H1 (cell line): ENCODE measurements around the gene NDUFAF8. TPM values are rescaled to one million over a fixed set of nuclear protein-coding genes. Genes with fewer than 3 reads are reported as not detected.

Source experiments
- CTCF ChIA-PET: fragments of 300-600 bp; sonication (Branson Sonifier 250); formaldehyde crosslinking; loops from one replicate; lab custom pipeline; 2021; ENCODE audit not compliant: partially characterized antibody; lab: Charles Lee
- POLR2A ChIA-PET: fragments of 300-600 bp; sonication (Branson Sonifier 250); formaldehyde crosslinking; loops from one replicate; lab custom pipeline; 2021; ENCODE audit warnings: inconsistent platforms; ENCODE audit not compliant: partially characterized antibody; lab: Charles Lee
- DNase-seq, 2 experiments: peaks; one replicate each; pipeline versions ENCODE4 v3.0.0 to v3.0.0-alpha.2; 2010 to 2022; ENCODE audit warnings: low spot score in 2 of 2, low read depth in 1 of 2, mixed read lengths in 1 of 2
- FAIRE-seq: peaks from 2 replicates; lab custom pipeline; 2011; peaks lifted over from hg19 to GRCh38; lab: Jason Lieb, UNC
- H2AFZ ChIP-seq: 2 replicates; pipeline ENCODE4 v1.8.1; 2012; ENCODE audit warnings: low read length, inconsistent platforms
- H2AK5ac ChIP-seq: 2 replicates; pipeline ENCODE4 v1.6.1; 2013; ENCODE audit warnings: low read depth, low read length
- H2BK120ac ChIP-seq: replicated peaks from 2 replicates; pipeline ENCODE3; 2013; ENCODE audit warnings: low read depth, low read length, inconsistent platforms
- H2BK12ac ChIP-seq: 2 replicates; pipeline ENCODE4 v1.6.1; 2013; ENCODE audit warnings: low read depth, low read length
- H2BK15ac ChIP-seq: 2 replicates; pipeline ENCODE4 v1.6.1; 2013; ENCODE audit warnings: low read length
- H2BK20ac ChIP-seq: 2 replicates; pipeline ENCODE4 v1.6.1; 2013; ENCODE audit warnings: low read length
- H2BK5ac ChIP-seq: 2 replicates; pipeline ENCODE4 v1.6.1; 2013; ENCODE audit warnings: low read depth, low read length
- H3K14ac ChIP-seq: 2 replicates; pipeline ENCODE4 v1.6.1; 2013; ENCODE audit warnings: inconsistent platforms; ENCODE audit not compliant: insufficient read length
- H3K18ac ChIP-seq: 2 replicates; pipeline ENCODE4 v1.6.1; 2013; ENCODE audit warnings: low read length; ENCODE audit errors: extremely low read depth
- H3K23ac ChIP-seq: 2 replicates; pipeline ENCODE4 v1.6.1; 2013; ENCODE audit warnings: inconsistent platforms; ENCODE audit not compliant: insufficient read length
- H3K23me2 ChIP-seq: 2 replicates; pipeline ENCODE4 v1.6.1; 2013; ENCODE audit warnings: low read depth, low read length
- H3K27ac ChIP-seq: 2 replicates; pipeline ENCODE4 v1.6.1; 2011; ENCODE audit warnings: low read depth, low read length, inconsistent platforms
- H3K27me3 ChIP-seq, 4 experiments: replicated peaks in 1 of 4; 1 replicate in 1 of 4; 2 replicates in 3 of 4; pipeline versions ENCODE4 v1.6.1 to v1.8.1; 2011 to 2013; ENCODE audit warnings: low read length in 3 of 4, mild to moderate bottlenecking in 3 of 4, inconsistent platforms in 2 of 4, mixed read lengths in 2 of 4, moderate library complexity in 1 of 4; ENCODE audit not compliant: control insufficient read depth in 3 of 4, insufficient read depth in 3 of 4; ENCODE audit errors: extremely low read depth in 1 of 4
- H3K36me3 ChIP-seq, 4 experiments: 2 replicates each; pipeline versions ENCODE4 v1.6.1 to v1.8.1; 2011 to 2013; ENCODE audit warnings: mild to moderate bottlenecking in 4 of 4, low read length in 3 of 4, moderate library complexity in 2 of 4, control low read depth in 1 of 4, inconsistent platforms in 1 of 4; ENCODE audit not compliant: insufficient read depth in 4 of 4, control insufficient read depth in 2 of 4
- H3K4ac ChIP-seq: replicated peaks from 2 replicates; pipeline ENCODE3; 2013; ENCODE audit warnings: low read length, low read depth, mixed read lengths, inconsistent platforms; ENCODE audit not compliant: insufficient read length
- H3K4me1 ChIP-seq, 4 experiments: replicated peaks in 1 of 4; 1 replicate in 1 of 4; 2 replicates in 3 of 4; pipeline versions ENCODE4 v1.6.1 to v1.8.1; 2011 to 2013; ENCODE audit warnings: low read length in 3 of 4, inconsistent platforms in 2 of 4, mixed read lengths in 1 of 4; ENCODE audit not compliant: insufficient read depth in 4 of 4, control insufficient read depth in 3 of 4
- H3K4me2 ChIP-seq, 2 experiments: 2 replicates each; pipeline versions ENCODE4 v1.6.1 to v1.8.1; 2011 to 2013; ENCODE audit warnings: low read depth in 2 of 2, low read length in 2 of 2, control low read depth in 1 of 2, inconsistent platforms in 1 of 2, mild to moderate bottlenecking in 1 of 2; ENCODE audit not compliant: insufficient read depth in 1 of 2
- H3K4me3 ChIP-seq, 4 experiments: fragments of 200-600, 300-600 bp in 1 of 4; sonication (generic), shearing (Covaris generic), sonication (Bioruptor Twin) in 1 of 4; 2 replicates each; pipeline versions ENCODE4 v1.5.1 to v1.8.1; 2011 to 2016; ENCODE audit warnings: low read length in 4 of 4, low read depth in 3 of 4, control low read depth in 2 of 4, inconsistent platforms in 2 of 4, mild to moderate bottlenecking in 2 of 4, mixed read lengths in 1 of 4, moderate library complexity in 1 of 4; ENCODE audit not compliant: insufficient read depth in 2 of 4; ENCODE audit errors: extremely low read depth in 1 of 4
- H3K56ac ChIP-seq: replicated peaks from 2 replicates; pipeline ENCODE3; 2013; ENCODE audit warnings: low read depth, mild to moderate bottlenecking, mixed read lengths, low read length, inconsistent platforms; ENCODE audit not compliant: insufficient read length
- H3K79me1 ChIP-seq: 2 replicates; pipeline ENCODE4 v1.6.1; 2013; ENCODE audit warnings: low read depth, low read length, control low read depth
- H3K79me2 ChIP-seq, 2 experiments: 2 replicates each; pipeline versions ENCODE4 v1.6.1 to v1.8.1; 2012 to 2013; ENCODE audit warnings: low read length in 2 of 2, mild to moderate bottlenecking in 2 of 2, inconsistent platforms in 1 of 2; ENCODE audit not compliant: insufficient read depth in 2 of 2, control insufficient read depth in 1 of 2
- H3K9ac ChIP-seq, 4 experiments: replicated peaks in 1 of 4; 1 replicate in 1 of 4; 2 replicates in 3 of 4; pipeline versions ENCODE4 v1.6.1 to v1.8.1; 2011 to 2013; ENCODE audit warnings: low read depth in 3 of 4, low read length in 3 of 4, control low read depth in 2 of 4, mild to moderate bottlenecking in 2 of 4, moderate library complexity in 2 of 4, inconsistent platforms in 1 of 4; ENCODE audit errors: extremely low read depth in 1 of 4
- H3K9me3 ChIP-seq, 2 experiments: 2 replicates each; pipeline versions ENCODE4 v1.6.1 to v1.8.1; 2012 to 2013; ENCODE audit warnings: mild to moderate bottlenecking in 2 of 2, moderate library complexity in 2 of 2, control low read depth in 1 of 2, inconsistent platforms in 1 of 2, low read depth in 1 of 2, low read length in 1 of 2, mixed read lengths in 1 of 2; ENCODE audit not compliant: insufficient read depth in 2 of 2
- H4K20me1 ChIP-seq, 2 experiments: replicated peaks in 1 of 2; 2 replicates each; pipeline versions ENCODE3 to v1.8.1; 2011 to 2013; ENCODE audit warnings: inconsistent platforms in 2 of 2, low read length in 2 of 2, mild to moderate bottlenecking in 1 of 2; ENCODE audit not compliant: insufficient read depth in 2 of 2, control insufficient read depth in 1 of 2
- H4K5ac ChIP-seq: 2 replicates; pipeline ENCODE4 v1.6.1; 2013; ENCODE audit warnings: low read length, low read depth, mixed read lengths, inconsistent platforms; ENCODE audit not compliant: insufficient read length
- H4K8ac ChIP-seq: 2 replicates; pipeline ENCODE4 v1.8.0; 2013; ENCODE audit warnings: mild to moderate bottlenecking, moderate library complexity, low read length, inconsistent platforms; ENCODE audit not compliant: insufficient read depth; ENCODE audit errors: extremely low read depth
- H4K91ac ChIP-seq: replicated peaks from 2 replicates; pipeline ENCODE3; 2013; ENCODE audit warnings: low read length, mixed read lengths, inconsistent platforms; ENCODE audit not compliant: insufficient read length
- CHD2 ChIP-seq: IDR thresholded peaks from 2 replicates; pipeline ENCODE4 v1.6.1; 2012; ENCODE audit warnings: low read length, improper control_type of control experiment
- POLR2A ChIP-seq, 2 experiments: IDR thresholded peaks; 1 replicate in 1 of 2; 2 replicates in 1 of 2; pipeline ENCODE4 v1.6.1; 2011; ENCODE audit warnings: low read depth in 2 of 2, low read length in 2 of 2, mild to moderate bottlenecking in 2 of 2; ENCODE audit errors: control extremely low read depth in 1 of 2
- RXRA ChIP-seq: IDR thresholded peaks from 2 replicates; pipeline ENCODE4 v1.6.1; 2011; ENCODE audit warnings: low read depth, mild to moderate bottlenecking, low read length, moderate library complexity; ENCODE audit not compliant: insufficient read depth
- SIN3A ChIP-seq, 2 experiments: IDR thresholded peaks in 1 of 2; conservative IDR thresholded peaks in 1 of 2; 2 replicates each; pipeline ENCODE4 v1.6.1; 2011 to 2012; ENCODE audit warnings: low read length in 2 of 2, improper control_type of control experiment in 1 of 2, low read depth in 1 of 2, mild to moderate bottlenecking in 1 of 2
- SIRT6 ChIP-seq: IDR thresholded peaks from one replicate; pipeline ENCODE4 v1.7.1; 2012; ENCODE audit warnings: low read length, inconsistent platforms
- WGBS, 2 experiments: shearing (Covaris generic) in 1 of 2; methylation state at CpG; one replicate each; pipeline versions ENCODE4 v1.1.6 to v1.1.7; 2013 to 2015; ENCODE audit warnings: low lambda C conversion rate in 2 of 2, mixed read lengths in 2 of 2, inconsistent platforms in 1 of 2, low coverage in 1 of 2, missing lambda C conversion rate in 1 of 2; ENCODE audit not compliant: insufficient replicate concordance in 2 of 2, insufficient coverage in 1 of 2, insufficient read length in 1 of 2; ENCODE audit errors: extremely low coverage in 1 of 2, missing lambda C conversion rate in 1 of 2; 5-methylcytosine and 5-hydroxymethylcytosine counted together
- polyA plus RNA-seq, 7 experiments: library from polyadenylated mRNA; depleted of rRNA in 3 of 7; stranded (reverse) in 5 of 7; unstranded in 2 of 7; fragments of >200 nt in 5 of 7; fragments of 200-250 nt in 2 of 7; gene quantifications; 1 replicate in 5 of 7; 2 replicates in 1 of 7; 4 replicates in 1 of 7; pipeline versions ENCODE4 v1.2.1 to v1.2.3, GENCODE V29; 2011 to 2013; ENCODE audit warnings: missing spikeins in 2 of 7, mixed read lengths in 2 of 7
- total RNA-seq: library from RNA; stranded (reverse); fragmentation: NEBNext Ultra II Directional; extraction: Animal tissue kit (Norgen Biotek cat#: 25700); gene quantifications from 2 replicates; pipeline ENCODE4 v1.2.1, GENCODE V29; 2021

Gene NDUFAF8
- total and polyA plus RNA-seq, 2 of the 8 experiments (the other 6 are each of a cell fraction or from before 2014, with no cell fraction given), result 48.9 to 91.1 TPM

DNA sequence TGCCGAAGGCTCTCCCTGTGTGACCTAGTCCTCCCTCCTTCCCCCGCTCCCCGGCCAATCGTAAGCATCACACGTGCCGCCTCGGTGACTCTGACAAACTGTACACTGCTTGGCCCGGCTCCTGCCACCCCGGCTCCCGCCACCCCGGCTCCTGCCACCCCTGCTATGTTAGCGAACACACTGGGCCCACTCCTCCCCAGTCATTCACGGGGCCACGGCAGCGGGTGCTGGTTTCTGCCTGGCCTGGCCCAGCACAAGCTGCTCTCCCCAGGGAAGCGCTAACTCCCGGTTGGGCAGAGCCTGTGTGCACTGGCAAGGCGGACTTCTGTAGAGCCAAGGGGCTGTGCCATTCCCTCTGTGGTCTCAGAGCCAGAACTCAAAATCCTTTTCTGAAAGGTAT lies 22.0 kb downstream of the NDUFAF8 start:
- Histone ChIP-seq H3K23ac (no peak overlapping the region), H2BK120ac (no peak overlapping the region), H2AFZ (no peak overlapping the region), H3K4me1 (no peaks in the 10 kb centered on the region), H2BK12ac (no peak overlapping the region), H3K79me1 (peaks cover 5% of the 10 kb centered on the region; the same call in 1 of the 2 replicates), H3K79me2 (no peaks in the 10 kb centered on the region), H4K5ac (no peak overlapping the region)
- DNase-seq, result no peak
- no peak for TF ChIP-seq SIRT6
- no peak for TF ChIP-seq CHD2
- TF ChIP-seq RXRA, result no peak
- no peak for TF ChIP-seq SIN3A (conservative IDR thresholded peaks at IDR 0.05 in 1 of 2, IDR thresholded peaks at IDR 0.05 in 1 of 2; ENCODE audit: low read depth in 1 of 2, low read length in 2 of 2)
- no peak for TF ChIP-seq POLR2A (IDR thresholded peaks at IDR 0.05; ENCODE audit: control extremely low read depth in 1 of 2, low read depth in 2 of 2, low read length in 2 of 2)
- TF ChIP-seq, all 59 proteins: peak for 0
- H3K9ac ChIP-seq, result no peak overlapping the region
- WGBS, 2 experiments, result 96% methylated on average over 18 of the region's 18 CpGs; no CpG with 5 or more reads in 1 of the 2 experiments
- no peak overlapping the region for H3K18ac ChIP-seq
- H2BK5ac ChIP-seq, result no peak overlapping the region
- no peak overlapping the region for H3K4me2 ChIP-seq
- no peak for FAIRE-seq
- peaks cover 0 to 7% (median 4%) of the 10 kb centered on the region in 4 experiments; a peak in 3 of 8 replicates for H3K36me3 ChIP-seq
- no peak overlapping the region for H3K56ac ChIP-seq
- H3K27me3 ChIP-seq, result no peaks in the 10 kb centered on the region
- H3K14ac ChIP-seq, result no peak overlapping the region
- no peaks in the 10 kb centered on the region for H3K23me2 ChIP-seq
- no peak overlapping the region for H3K27ac ChIP-seq
- H3K4me3 ChIP-seq, result no peak overlapping the region
- H2BK20ac ChIP-seq, result no peak overlapping the region
- H3K9me3 ChIP-seq, result no peaks in the 10 kb centered on the region
- H4K8ac ChIP-seq, result no peak overlapping the region
- no peak overlapping the region for H2BK15ac ChIP-seq
- H4K91ac ChIP-seq, result no peak overlapping the region
- no peak overlapping the region for H3K4ac ChIP-seq
- H2AK5ac ChIP-seq, result no peak overlapping the region
- ChIA-PET CTCF (interaction anchor here (0.9 to 2.2 kb wide), 6 partner anchors 18 to 277 kb away, joined by 3 to 8 read pairs (median 3); no protein-coding TSS in a partner anchor), POLR2A (interaction anchor here (0.7 to 1.4 kb wide), 3 partner anchors 9 to 252 kb away, joined by 3 to 4 read pairs (median 3); no protein-coding TSS in a partner anchor)
- peaks cover 0 to 12% of the 10 kb centered on the region in 2 experiments for H4K20me1 ChIP-seq
